K562 (cell line): ENCODE results near the gene FKRP. TPM values are rescaled to one million over a fixed set of nuclear protein-coding genes. Genes with fewer than 3 reads are reported as not detected.

Source experiments
- ATF1 ChIP-seq, 2 experiments: fragments of 450-650 bp in 1 of 2; IDR thresholded peaks; 2 replicates each; pipeline ENCODE4 v1.6.1; 2016; ENCODE audit warnings: missing compliant biosample characterization in 1 of 2, missing genetic modification characterization in 1 of 2
- CCNT2 ChIP-seq: IDR thresholded peaks from 2 replicates; pipeline ENCODE4 v1.6.1; 2011; ENCODE audit warnings: borderline replicate concordance, low read depth, mild to moderate bottlenecking, moderate library complexity, mixed read lengths, low read length; ENCODE audit not compliant: insufficient read length; ENCODE audit errors: extremely low read depth
- CEBPB ChIP-seq: fragments of 450-650 bp; IDR thresholded peaks from 2 replicates; pipeline ENCODE4 v1.6.1; 2016; ENCODE audit warnings: missing genetic modification characterization, missing compliant biosample characterization
- DACH1 ChIP-seq: fragments of 450-650 bp; IDR thresholded peaks from 2 replicates; pipeline ENCODE4 v1.6.1; 2018; ENCODE audit not compliant: partially characterized antibody
- HDAC1 ChIP-seq, 2 experiments: fragments of 450-650 bp; IDR thresholded peaks; 2 replicates each; pipeline ENCODE4 v1.6.1; 2016 to 2017; ENCODE audit warnings: inconsistent platforms in 1 of 2, mild to moderate bottlenecking in 1 of 2, moderate library complexity in 1 of 2
- HDAC8 ChIP-seq: fragments of 450-650 bp; IDR thresholded peaks from 2 replicates; pipeline ENCODE4 v1.6.1; 2016; ENCODE audit warnings: mild to moderate bottlenecking, missing genetic modification characterization, moderate library complexity, missing compliant biosample characterization
- NCOA1 ChIP-seq: fragments of 450-650 bp; IDR thresholded peaks from 2 replicates; pipeline ENCODE4 v1.6.1; 2016; ENCODE audit warnings: low read depth
- NCOA2 ChIP-seq, 2 experiments: fragments of 450-650 bp; IDR thresholded peaks; 2 replicates each; pipeline ENCODE4 v1.6.1; 2018; ENCODE audit warnings: mild to moderate bottlenecking in 2 of 2, moderate library complexity in 1 of 2; ENCODE audit not compliant: partially characterized antibody in 2 of 2
- NR3C1 ChIP-seq: sonication (generic); formaldehyde crosslinking; IDR thresholded peaks from 2 replicates; pipeline ENCODE4 v1.8.1; 2022; ENCODE audit warnings: missing genetic modification reagents
- POLR2G ChIP-seq: fragments of 200-400 bp; formaldehyde crosslinking; IDR thresholded peaks from 2 replicates; pipeline ENCODE4 v1.6.1; 2017; ENCODE audit warnings: low read depth, mild to moderate bottlenecking, antibody characterized with exemption, low read length, moderate library complexity
- RAD51 ChIP-seq: fragments of 450-650 bp; IDR thresholded peaks from 2 replicates; pipeline ENCODE4 v1.7.1; 2016; ENCODE audit warnings: low read depth, mild to moderate bottlenecking, borderline replicate concordance
- RFX1 ChIP-seq: fragments of 450-650 bp; IDR thresholded peaks from 2 replicates; pipeline ENCODE4 v1.6.1; 2016; ENCODE audit warnings: mild to moderate bottlenecking, moderate library complexity
- TAL1 ChIP-seq: fragments of 450-650 bp; IDR thresholded peaks from 2 replicates; pipeline ENCODE4 v1.6.1; 2016; ENCODE audit warnings: mild to moderate bottlenecking
- ZNF23 ChIP-seq: fragments of 250-450 bp; sonication (Bioruptor Pico); IDR thresholded peaks from 2 replicates; pipeline ENCODE4 v1.4.0; 2020; ENCODE audit warnings: mild to moderate bottlenecking
- ZNF239 ChIP-seq: fragments of 250-450 bp; sonication (Bioruptor Pico); IDR thresholded peaks from 2 replicates; pipeline ENCODE4 v1.4.0; 2020; ENCODE audit warnings: mild to moderate bottlenecking
- ZNF583 ChIP-seq: fragments of 250-450 bp; sonication (Bioruptor Pico); IDR thresholded peaks from 2 replicates; pipeline ENCODE4 v1.4.0; 2020
- ZNF76 ChIP-seq: fragments of 250-450 bp; sonication (Bioruptor Pico); IDR thresholded peaks from 2 replicates; pipeline ENCODE4 v1.4.0; 2020; ENCODE audit warnings: mild to moderate bottlenecking, moderate library complexity, borderline replicate concordance
- polyA plus RNA-seq, 8 experiments: library from polyadenylated mRNA; depleted of rRNA in 4 of 8; stranded (reverse) in 5 of 8; unstranded in 3 of 8; fragments of >200 nt; fragmentation: Nextera tagmentation in 2 of 8; fragmentation: Illumina TruSeq in 1 of 8; extraction: Ambion mirVana in 2 of 8; extraction: Trizol in 1 of 8; gene quantifications; 2 replicates each; pipeline versions ENCODE4 v1.2.1 to v1.2.3, GENCODE V29; 2011 to 2014; ENCODE audit warnings: inconsistent platforms in 1 of 8, missing spikeins in 1 of 8
- total RNA-seq, 7 experiments: library from RNA; depleted of rRNA in 6 of 7; stranded (reverse); fragments of >200 nt in 6 of 7; fragmentation: Illumina TruSeq in 2 of 7; extraction: Trizol in 2 of 7; gene quantifications; 2 replicates each; pipeline versions ENCODE4 v1.2.1 to v1.2.3, GENCODE V29; 2011 to 2021; ENCODE audit warnings: low replicate concordance in 1 of 7
- TF ChIP-seq, protein P1 (sequence below): fragments of 450-650 bp; IDR thresholded peaks from 2 replicates; pipeline ENCODE4 v1.6.1; 2014; ENCODE audit warnings: low read depth, mild to moderate bottlenecking, moderate library complexity, borderline replicate concordance
- TF ChIP-seq, protein P2 (sequence below), 2 experiments: fragments of 450-650 bp in 1 of 2; sonication (generic) in 1 of 2; formaldehyde crosslinking; conservative IDR thresholded peaks; 2 replicates each; pipeline versions ENCODE4 v1.4.0 to v1.8.1; 2020 to 2022; ENCODE audit warnings: mild to moderate bottlenecking in 1 of 2, missing genetic modification reagents in 1 of 2
- TF ChIP-seq, protein P3 (sequence below): fragments of 250-450 bp; sonication (Bioruptor Pico); IDR thresholded peaks from 2 replicates; pipeline ENCODE4 v1.8.0; 2021; ENCODE audit warnings: mild to moderate bottlenecking, moderate library complexity
- TF ChIP-seq, protein P4 (sequence below): fragments of 450-650 bp; formaldehyde crosslinking; IDR thresholded peaks from 2 replicates; pipeline ENCODE4 v1.4.0; 2020; ENCODE audit warnings: mild to moderate bottlenecking

The FKRP gene
- total and polyA plus RNA-seq, 9 of the 15 experiments (the other 6 are each of a cell fraction or from before 2014, with no cell fraction given): 0.68 to 16.1 (median 6.5) TPM

DNA sequence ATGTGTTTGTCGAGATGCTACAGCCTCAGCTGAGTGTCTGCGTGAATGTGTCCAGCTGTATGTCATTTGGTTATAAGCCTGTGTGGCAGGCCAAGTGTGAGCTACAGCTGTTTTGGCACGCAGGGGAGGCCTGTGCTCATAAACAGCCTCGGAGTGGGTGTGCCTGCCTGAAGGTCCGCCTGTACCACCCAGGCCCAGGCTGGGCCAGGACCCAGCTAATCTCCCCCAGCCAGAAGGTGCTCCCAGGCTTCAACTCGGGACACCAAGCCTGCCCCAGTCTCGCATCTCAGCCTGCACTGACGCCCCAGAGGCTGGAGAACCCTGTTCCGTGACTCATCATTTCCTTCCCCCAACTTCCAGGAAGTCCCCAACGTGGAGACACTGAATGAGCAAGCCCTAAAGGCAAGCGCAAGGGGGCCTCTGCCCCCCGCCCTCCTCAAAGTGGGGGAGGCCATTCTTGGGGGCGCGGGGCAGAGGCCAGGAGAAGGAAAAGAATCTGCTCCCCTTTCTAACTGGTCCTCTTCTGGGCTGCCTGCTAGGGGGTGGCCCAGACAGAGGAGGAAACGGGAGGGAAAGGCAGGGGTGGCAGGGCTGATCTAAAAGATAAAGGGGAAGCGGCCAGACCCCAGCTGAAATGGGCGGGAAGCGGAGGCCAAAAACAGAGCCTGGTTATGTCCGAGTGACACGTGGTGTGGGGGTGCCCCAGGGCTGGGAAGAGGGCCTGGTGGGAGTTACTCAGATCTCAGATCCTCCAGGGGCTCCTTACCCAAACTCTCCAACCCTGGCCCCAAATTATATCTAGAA lies 40.6 kb downstream of the FKRP start (continued):
- TF ChIP-seq, protein P1, sequence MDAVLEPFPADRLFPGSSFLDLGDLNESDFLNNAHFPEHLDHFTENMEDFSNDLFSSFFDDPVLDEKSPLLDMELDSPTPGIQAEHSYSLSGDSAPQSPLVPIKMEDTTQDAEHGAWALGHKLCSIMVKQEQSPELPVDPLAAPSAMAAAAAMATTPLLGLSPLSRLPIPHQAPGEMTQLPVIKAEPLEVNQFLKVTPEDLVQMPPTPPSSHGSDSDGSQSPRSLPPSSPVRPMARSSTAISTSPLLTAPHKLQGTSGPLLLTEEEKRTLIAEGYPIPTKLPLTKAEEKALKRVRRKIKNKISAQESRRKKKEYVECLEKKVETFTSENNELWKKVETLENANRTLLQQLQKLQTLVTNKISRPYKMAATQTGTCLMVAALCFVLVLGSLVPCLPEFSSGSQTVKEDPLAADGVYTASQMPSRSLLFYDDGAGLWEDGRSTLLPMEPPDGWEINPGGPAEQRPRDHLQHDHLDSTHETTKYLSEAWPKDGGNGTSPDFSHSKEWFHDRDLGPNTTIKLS: peak; percentile 75; the same call in 1 of the 2 replicates
- TF ChIP-seq, protein P2, sequence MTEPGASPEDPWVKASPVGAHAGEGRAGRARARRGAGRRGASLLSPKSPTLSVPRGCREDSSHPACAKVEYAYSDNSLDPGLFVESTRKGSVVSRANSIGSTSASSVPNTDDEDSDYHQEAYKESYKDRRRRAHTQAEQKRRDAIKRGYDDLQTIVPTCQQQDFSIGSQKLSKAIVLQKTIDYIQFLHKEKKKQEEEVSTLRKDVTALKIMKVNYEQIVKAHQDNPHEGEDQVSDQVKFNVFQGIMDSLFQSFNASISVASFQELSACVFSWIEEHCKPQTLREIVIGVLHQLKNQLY (CRISPR knock-in tag; conservative IDR thresholded peaks at IDR 0.05): 0 out of 4 replicates have a peak, but pooled peaks of 1 of the 2 experiments have one; percentile 45
- TF ChIP-seq RFX1 (no peak), HDAC1 (IDR thresholded peaks at IDR 0.05) (peak in 1 of 2 experiments; percentile 98; a peak in 2 of 4 replicates), RAD51 (no peak; the same call in 1 of the 2 replicates), TAL1 (peak; percentile 76), NCOA1 (peak; percentile 66; the same call in 1 of the 2 replicates), ZNF23 (CRISPR knock-in tag) (no peak), NR3C1 (CRISPR knock-in tag) (peak; percentile 53; the same call in 1 of the 2 replicates), CEBPB (tag) (no peak), DACH1 (peak; percentile 98), HDAC8 (no peak), CCNT2 (peak; percentile 29), POLR2G (peak; percentile 91), NCOA2 (IDR thresholded peaks at IDR 0.05; ENCODE audit: partially characterized antibody in 2 of 2) (no peak), ATF1 (CRISPR knock-in tag; IDR thresholded peaks at IDR 0.05) (no peak), ATF1 (tag; IDR thresholded peaks at IDR 0.05) (peak; percentile 77), ZNF239 (peak; percentile 21; the same call in 1 of the 2 replicates), ZNF583 (CRISPR knock-in tag) (peak; percentile 37; the same call in 1 of the 2 replicates), ZNF76 (CRISPR knock-in tag) (no peak)
- TF ChIP-seq, protein P3, sequence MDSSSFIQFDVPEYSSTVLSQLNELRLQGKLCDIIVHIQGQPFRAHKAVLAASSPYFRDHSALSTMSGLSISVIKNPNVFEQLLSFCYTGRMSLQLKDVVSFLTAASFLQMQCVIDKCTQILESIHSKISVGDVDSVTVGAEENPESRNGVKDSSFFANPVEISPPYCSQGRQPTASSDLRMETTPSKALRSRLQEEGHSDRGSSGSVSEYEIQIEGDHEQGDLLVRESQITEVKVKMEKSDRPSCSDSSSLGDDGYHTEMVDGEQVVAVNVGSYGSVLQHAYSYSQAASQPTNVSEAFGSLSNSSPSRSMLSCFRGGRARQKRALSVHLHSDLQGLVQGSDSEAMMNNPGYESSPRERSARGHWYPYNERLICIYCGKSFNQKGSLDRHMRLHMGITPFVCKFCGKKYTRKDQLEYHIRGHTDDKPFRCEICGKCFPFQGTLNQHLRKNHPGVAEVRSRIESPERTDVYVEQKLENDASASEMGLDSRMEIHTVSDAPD: no peak
- TF ChIP-seq, protein P4, sequence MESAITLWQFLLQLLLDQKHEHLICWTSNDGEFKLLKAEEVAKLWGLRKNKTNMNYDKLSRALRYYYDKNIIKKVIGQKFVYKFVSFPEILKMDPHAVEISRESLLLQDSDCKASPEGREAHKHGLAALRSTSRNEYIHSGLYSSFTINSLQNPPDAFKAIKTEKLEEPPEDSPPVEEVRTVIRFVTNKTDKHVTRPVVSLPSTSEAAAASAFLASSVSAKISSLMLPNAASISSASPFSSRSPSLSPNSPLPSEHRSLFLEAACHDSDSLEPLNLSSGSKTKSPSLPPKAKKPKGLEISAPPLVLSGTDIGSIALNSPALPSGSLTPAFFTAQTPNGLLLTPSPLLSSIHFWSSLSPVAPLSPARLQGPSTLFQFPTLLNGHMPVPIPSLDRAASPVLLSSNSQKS (CRISPR knock-in tag): 0 out of 2 replicates have a peak, but pooled peaks have one; percentile 12
